GM21717 (cell line): ENCODE data around the gene EIF2AK2.
"Not testable (repeated sequence)": the region's sequence is repeated elsewhere in the genome, so short reads cannot be mapped to it uniquely, and the experiment has no call there.

Experiments
- ATAC-seq: cut with Tn5 transposase; IDR thresholded peaks from one replicate; pipeline ENCODE4 v1.9.1; 2021; ENCODE audit warnings: mild to moderate bottlenecking, moderate library complexity; ENCODE audit not compliant: unreplicated experiment

Gene EIF2AK2

GRCh38 chr2:37156857-37157714 is at the start of gene EIF2AK2:
TSS of gene EIF2AK2 (minus strand) at chr2:37156980. CDS start at chr2:37147806, 9,174 bp downstream.
- ATAC-seq: peak; percentile 88

DNA sequence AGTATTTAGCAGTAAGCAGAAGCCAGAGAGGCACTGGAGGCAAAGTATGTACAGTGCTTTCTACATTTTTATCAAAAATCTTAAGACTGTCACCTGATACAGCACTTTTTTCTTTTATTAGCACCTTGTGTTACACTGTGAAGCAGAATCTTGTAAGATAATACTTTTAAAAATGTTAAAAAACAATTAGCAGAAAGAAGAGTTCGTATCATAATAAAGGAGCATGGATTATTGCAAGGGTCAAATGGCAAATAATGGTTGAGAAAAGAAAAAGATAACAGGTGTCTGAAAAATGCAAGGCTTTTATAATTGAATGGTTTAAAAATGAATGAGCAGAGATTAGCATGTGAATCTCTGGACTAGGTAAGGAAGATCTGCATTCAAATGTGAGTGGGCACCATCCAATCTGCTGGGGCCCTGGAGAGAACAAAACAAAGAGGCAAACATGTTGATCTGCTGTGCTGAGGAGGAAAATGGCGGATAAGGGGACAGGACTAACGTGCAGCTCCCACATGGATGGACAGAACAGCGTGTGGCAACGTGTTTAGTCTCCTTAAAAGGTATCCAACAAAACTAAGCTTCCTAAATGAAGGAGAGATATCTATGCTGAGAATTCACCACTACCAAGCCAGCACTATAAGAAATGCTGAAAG is 49.0 kb upstream of the EIF2AK2 start:
- ATAC-seq: no peak

GRCh38 chr2:37205071-37205661 is 48.4 kb upstream of the EIF2AK2 start:
- ATAC-seq: not testable (repeated sequence)

- ATAC-seq: no peak
Observed at GRCh38 chr2:37203708-37204107, 46.9 kb upstream of the EIF2AK2 start.

DNA sequence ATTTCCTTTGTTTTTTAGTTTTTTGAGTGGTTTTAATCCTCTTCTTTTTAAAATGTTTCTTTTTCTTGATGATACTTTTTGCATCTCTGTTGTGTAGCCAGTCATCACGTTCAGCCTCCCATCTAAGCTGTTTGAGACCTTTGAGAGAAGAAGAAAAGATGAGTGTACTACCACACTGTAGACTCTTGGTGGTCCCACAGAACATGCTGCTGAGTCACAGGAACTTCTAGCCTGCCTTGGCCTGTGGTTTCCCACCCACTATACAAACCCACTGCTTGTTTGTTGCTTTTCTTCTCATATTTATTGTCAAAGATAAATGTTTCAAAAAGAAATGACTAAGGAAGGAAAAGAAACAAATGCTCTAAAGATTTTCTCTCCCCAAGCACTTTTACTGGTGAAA is 45.0 kb upstream of the EIF2AK2 start:
- ATAC-seq: no peak

GRCh38 chr2:37201208-37201607 is 44.4 kb upstream of the EIF2AK2 start:
- ATAC-seq: no peak

- ATAC-seq: no peak
Observed at GRCh38 chr2:37198681-37199065, 41.9 kb upstream of the EIF2AK2 start.

DNA sequence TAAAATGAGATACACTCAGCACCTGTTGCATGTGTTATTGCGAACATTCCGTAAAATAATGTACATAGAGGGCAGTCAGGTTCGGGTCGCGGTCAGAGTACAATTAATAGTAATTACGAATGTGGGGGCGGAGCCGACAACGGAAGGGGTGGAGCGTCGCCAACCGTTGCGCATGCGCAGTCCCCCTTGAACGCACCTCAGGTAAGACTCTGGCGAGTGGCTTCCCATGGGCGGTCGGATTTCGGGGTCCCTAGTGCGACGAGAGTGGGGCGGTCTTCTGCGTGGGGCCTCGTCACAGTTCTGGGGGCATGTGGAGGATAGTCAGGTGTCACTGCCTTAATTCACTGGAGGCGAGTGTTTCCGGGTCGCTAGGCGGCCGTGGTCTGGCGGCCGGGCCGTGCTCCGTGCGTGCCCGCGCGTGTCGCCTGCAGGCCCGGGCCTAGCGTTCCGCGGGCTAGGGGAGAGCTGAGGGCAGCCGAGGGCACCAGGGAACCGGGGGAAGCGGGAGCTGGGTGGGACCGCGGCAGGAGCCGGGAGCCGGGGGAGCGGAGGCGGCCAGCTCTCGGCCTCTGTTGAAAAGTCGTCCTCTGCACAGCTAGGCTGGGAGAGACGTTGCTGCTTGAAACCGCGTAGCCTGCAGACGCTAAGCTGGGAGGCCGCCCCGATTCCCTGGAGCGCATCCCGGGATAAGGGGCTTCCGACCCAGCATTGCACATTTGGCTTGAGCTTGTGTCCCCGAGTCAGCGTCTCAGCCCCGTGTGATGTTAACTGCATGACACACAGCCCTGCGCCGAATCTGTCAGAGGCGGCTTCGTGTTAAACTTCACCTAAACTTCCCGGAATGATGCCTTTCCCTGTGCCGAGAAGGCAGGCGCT is 39.8 kb upstream of the EIF2AK2 start, which contains the start of gene CEBPZOS:
Gene CEBPZOS (plus strand): TSS at position 177 of the 876 bp plus-strand sequence. CDS start 3,209 bp downstream, outside the sequence.
- ATAC-seq: peak; percentile 76

GRCh38 chr2:37195862-37196319 is 39.1 kb upstream of the EIF2AK2 start:
- not testable (repeated sequence) for ATAC-seq

GRCh38 chr2:37192551-37192950 is 35.8 kb upstream of the EIF2AK2 start:
- no peak for ATAC-seq

- ATAC-seq: no peak
Observed at GRCh38 chr2:37191747-37192146, 35.0 kb upstream of the EIF2AK2 start.

DNA sequence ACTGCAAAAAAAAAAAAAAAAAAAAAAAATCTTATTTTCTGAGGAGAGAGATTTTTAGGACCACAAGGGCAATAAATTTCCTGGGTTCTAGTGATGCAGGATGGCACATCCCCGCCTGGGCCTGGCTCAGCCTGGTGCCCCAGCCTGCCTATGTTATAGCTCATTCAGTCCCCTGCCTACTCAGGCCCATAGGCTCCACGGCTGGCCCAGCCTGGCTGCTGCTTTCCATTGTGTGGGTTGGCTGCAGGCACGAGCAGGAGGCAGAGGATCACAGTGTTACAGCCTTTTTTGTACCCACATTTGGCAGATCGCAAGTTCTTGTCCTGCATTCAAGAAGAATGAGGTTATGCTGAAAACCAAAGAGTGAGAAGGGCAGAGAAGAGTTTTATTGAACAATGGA is 34.5 kb upstream of the EIF2AK2 start:
- no peak for ATAC-seq

- ATAC-seq: no peak
Observed at GRCh38 chr2:37190290-37190689, 33.5 kb upstream of the EIF2AK2 start.

DNA sequence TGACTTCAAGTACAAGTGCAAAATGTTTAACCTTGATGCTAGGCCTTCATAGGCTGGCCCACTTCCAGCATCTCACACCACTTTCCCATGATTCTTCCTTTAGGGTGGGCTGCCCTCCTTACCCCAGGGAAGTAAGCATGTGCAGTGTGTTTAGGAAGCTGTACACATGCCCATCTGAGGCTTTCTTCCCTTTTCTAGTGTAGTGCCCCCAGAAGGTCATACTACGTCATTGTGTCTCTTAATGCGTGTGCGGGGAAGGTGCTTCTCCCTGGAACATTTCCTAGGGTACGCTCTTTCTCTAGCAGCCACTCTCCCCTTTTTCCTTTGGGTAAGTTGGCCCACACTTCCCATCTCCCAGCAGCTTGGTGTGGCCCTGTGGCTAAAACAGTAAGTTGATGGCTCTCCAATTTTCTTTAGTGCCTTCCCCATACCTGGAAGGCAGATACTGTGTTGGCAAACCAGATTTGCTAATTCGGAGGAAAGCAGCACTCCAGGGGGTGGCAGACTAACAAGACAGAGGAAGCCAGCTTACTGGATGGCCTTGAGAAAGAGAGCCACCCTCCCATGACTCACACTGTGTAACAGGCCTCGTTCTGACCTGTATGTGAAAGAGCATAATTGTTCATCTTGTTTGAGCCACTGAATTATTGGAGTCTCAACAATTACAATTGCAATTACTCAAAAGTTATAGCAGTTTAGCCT is 32.8 kb upstream of the EIF2AK2 start:
- ATAC-seq: no peak

GRCh38 chr2:37188570-37188969 is 31.8 kb upstream of the EIF2AK2 start, which contains the start of gene SULT6B1:
TSS of gene SULT6B1 (minus strand) at chr2:37188670. CDS start at chr2:37188640, 30 bp downstream.
- ATAC-seq: no peak

- ATAC-seq: no peak
Observed at GRCh38 chr2:37181726-37182684, 25.2 kb upstream of the EIF2AK2 start.

GRCh38 chr2:37180640-37181039 is 23.9 kb upstream of the EIF2AK2 start:
- no peak for ATAC-seq

DNA sequence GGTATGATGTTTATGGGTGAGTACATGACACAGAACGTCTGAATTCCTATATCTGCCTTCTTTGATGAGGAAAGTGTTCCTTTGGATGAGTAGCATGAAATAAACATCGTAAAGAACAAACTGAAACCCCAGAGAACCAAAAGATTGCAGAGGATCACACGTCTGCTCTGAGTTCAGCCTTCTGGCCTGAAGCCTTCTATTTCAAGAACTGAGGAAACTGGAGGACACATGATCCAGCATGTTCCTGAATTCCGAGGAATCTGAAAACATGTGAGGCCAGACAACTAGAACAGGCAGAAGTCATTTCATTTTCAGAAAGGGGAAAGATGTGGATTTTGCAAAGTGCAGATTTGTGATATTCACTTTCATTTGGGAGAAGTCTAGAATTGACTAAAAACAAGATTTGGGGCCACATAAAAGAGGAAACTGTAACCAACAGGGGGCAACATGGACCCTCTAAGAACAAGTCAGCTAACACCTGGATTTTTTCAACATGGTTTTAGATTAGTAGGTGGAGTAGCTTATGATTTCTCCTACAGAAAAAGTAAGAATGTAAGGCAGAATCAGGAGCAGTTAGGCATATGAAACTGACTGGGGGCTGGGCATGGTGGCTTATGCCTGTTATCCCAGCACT is 23.3 kb upstream of the EIF2AK2 start:
- ATAC-seq: no peak
